MM.1S (cell line): ENCODE data around the gene CDC42SE2.

Experiments used
- CTCF ChIP-seq: fragments of 300-600 bp; sonication (generic); IDR thresholded peaks from 2 replicates; pipeline ENCODE4 v1.5.1; 2016; ENCODE audit warnings: antibody characterized with exemption, low read length, mixed read lengths
- EZH2 ChIP-seq: fragments of 300-600 bp; sonication (generic); optimal IDR thresholded peaks from 2 replicates; pipeline ENCODE3; 2017; ENCODE audit warnings: low read depth, mild to moderate bottlenecking, antibody characterized with exemption, low read length, mixed read lengths

GRCh38 chr5:131316822-131317221 lies 53.0 kb downstream of the CDC42SE2 start:
- no peak for TF ChIP-seq CTCF
- no peak for TF ChIP-seq EZH2
